Cerebellar nuclear complex (tissue), 1 donor: ENCODE results near the gene AK1.

ENCODE experiments used
- DNase-seq, 2 experiments: peaks; one replicate each; lab custom pipeline; 2025; lab: John Stamatoyannopoulos, UW

The AK1 gene

GRCh38 chr9:127877566-127877998 is at the start of gene AK1:
TSS of gene AK1 (minus strand) at chr9:127877675. CDS start at chr9:127874617, 3,058 bp downstream.
- DNase-seq: peak in 1 of 2 experiments; percentile 37

GRCh38 chr9:127926906-127927200 is 49.4 kb upstream of the AK1 start:
- no peak for DNase-seq

- DNase-seq: no peak
Observed at GRCh38 chr9:127925959-127926905, 48.8 kb upstream of the AK1 start.

GRCh38 chr9:127924736-127925444 is 47.4 kb upstream of the AK1 start:
- DNase-seq: no peak

DNA sequence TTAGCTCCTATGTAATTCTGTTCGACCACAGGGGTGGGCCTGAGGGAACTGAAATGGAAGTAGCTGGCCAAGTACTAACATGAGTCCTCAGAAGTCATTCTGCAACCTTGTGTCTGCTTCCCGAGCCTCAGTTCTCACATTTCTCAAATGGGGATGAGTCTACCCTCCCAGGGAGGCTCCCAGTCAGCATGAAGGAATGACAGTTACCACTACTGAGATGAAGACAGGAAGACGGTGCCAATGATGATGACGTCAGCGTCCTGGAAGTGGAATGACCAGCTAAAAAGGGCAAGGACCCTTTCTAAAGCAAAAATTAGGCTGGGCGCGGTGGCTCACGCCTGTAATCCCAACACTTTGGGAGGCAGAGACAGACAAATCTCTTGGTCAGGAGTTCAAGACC is 46.3 kb upstream of the AK1 start:
- no peak for DNase-seq

DNA sequence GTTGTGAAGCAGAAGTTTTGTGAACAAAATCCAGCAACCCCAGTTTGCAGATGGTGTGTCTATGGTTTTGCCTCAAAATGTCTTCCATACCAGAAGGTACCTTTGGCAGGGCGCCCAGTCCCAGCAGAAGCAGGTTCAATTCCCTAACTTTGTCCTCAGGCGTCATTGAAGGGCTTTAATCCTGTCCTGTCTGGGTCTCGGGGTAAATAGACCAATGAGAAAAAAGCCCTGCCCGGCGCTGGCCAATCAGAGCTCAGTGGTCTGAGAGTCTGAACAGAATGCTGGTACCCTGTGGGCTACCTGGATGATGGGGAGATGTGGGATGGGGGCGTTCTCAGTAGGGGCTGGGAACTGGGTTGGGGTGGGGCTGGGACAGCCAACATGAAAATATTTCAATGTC is 45.6 kb upstream of the AK1 start:
- DNase-seq: no peak

- DNase-seq: peak in 1 of 2 experiments; percentile 27
Observed at GRCh38 chr9:127921557-127922120, 44.2 kb upstream of the AK1 start.

DNA sequence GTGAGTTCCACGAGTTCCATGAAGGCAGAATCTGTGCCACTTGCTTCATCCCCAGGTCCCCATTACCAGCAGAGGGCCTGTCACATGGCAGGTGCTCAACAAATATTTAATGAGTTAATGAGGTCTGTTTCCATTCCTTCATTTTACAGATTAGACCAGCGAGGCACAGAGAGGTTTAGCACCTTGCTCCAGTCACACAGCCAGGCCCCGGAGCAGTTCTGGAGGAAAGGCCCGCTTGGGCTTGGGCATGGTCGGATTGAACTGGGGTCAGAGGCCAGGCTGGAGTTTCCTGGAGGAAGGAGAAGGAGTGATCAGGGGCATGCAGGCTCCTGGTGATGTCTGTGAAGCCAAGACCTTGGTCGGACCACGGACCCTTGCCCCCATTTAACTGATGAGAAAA is 43.3 kb upstream of the AK1 start:
- no peak for DNase-seq

GRCh38 chr9:127919253-127919815 is 41.9 kb upstream of the AK1 start:
- DNase-seq: no peak

- no peak for DNase-seq
Observed at GRCh38 chr9:127918183-127919107, 41.0 kb upstream of the AK1 start.

DNA sequence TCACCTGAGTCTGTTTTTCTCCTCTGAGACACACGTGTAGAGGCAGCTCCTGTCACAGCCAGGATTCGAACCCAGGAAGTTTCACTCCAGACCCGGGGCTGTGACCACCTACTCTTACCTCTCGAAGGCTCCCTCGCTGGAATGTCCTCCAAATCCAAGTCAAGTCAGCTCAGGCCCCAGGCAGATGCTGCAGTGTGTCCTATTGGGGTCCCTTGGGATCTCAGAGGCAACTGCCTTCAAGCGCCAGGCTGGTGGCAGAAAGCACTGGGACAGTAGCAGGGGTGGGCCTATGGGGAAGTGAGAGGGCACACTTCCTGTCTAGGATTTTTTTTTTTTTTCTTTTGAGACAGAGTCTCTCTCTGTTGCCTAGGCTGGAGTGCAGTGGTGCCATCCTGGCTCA is 40.1 kb upstream of the AK1 start:
- no peak for DNase-seq

DNA sequence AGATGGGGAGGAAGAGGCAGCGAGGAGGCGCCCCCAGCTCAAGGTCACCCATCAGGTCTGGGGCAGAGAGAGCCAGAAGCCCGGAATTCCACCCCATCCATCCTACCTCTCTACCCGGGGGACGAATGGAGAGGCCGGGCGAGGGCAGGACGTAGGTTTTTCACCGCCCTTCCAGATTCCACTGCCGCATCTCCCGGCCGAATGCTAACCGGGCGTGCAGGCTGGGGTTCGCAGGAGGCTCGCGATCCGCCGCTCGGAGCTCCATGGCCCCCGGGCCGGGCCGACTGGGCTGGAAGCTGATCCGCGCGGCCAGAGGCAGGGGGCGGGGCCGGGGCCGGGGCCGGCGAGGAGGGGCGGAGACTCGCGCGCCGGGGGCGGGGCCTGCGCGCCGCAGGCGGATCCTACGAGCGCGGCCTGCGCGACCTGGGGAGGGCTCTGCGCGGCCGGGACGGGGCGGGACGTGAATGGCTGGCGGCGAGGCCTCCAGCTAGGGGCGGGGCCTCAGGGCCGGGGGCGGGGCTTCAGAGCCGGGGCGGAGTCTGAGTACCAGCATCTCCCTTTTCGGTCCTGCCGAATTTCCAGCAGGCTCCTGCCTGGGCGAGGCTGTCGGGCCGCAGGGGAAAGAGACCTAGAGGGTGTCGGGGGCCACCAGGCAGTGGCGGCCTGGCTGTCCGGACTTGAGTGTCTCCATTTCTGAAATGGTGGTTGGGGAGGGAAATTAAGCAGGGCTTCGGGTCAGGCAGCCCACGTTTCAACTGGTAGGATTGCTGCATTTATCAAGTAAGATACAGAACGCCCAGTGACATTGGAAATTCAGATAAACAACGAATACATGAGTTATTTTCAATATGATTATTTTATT is 39.5 kb upstream of the AK1 start, which contains the start of gene ST6GALNAC4:
ST6GALNAC4 (minus strand) TSS at position 322 of the 862 bp plus-strand sequence. CDS start 622 bp downstream, outside the sequence.
- DNase-seq: peak; percentile 73 to 77

GRCh38 chr9:127915801-127916719 is 38.6 kb upstream of the AK1 start:
- DNase-seq: no peak

DNA sequence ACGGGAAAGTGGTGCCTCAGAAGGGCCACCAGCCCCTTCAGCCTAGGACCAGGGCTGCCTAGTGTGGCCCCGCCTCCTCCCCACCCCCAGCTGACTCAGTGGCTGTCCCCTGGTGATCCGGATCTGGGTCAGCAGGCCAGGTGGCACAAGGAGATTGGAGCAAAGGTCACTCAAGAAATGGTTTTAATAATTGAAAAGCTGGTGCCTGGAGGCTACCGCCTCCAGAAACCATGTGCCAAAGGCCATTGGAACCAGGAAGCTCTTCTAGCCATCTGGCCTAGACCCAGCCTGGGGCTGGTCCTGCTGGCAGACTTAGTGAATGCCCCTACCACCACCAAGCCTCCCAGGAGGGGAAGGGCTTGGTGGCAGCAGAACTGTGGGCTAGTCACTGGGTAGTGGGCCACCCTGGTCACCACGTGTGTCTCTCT is 37.9 kb upstream of the AK1 start:
- DNase-seq: no peak

- no peak for DNase-seq
Observed at GRCh38 chr9:127913682-127914081, 36.2 kb upstream of the AK1 start.

DNA sequence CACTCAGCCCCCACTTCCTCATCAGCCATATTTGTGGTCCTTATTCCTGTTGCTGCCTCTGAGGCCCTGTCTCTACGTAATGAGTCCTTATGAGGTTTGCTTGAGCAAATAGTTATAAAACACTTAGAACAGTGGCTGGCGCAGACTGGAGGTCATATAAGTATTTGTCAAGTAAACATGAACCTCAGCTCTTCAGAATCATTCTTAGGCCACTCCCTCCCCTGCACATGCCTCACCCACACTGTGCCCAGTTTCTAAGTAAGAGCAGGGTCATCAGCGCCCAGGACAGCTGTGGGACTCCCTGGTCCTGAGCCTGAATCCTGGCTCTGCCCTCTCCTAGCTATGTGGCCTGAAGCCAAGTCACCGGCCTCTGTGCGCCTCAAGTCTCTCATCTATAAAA is 35.4 kb upstream of the AK1 start:
- no peak for DNase-seq

- DNase-seq: no peak
Observed at GRCh38 chr9:127912296-127912695, 34.8 kb upstream of the AK1 start.

DNA sequence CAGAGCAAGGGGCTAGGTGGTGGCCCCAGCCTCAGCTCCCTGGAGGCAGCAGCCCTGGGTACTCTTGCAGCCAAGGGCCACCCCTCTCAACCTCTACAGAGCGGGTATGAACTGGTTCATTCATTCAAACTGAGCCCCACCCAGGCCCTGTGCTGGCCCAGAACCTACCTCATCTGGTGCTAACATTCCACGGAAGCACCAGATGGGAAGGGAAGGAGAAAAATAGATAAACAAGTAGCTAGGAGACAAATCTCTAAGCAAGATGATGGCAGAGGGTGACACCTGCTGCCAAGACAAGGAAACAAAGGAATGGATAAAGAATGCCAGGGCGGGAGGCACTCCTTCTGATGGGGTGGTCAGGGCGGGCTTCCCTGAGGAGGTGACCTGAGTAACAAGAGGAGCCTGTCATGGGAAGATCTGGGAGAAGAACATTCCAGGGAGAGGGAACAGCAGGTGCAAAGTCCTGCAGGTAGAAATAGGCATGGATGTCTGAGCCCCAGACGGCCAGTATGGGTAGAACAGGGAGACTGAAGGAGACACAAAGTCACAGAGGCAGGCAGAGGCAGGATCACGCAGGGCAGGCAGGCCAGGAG is 33.2 kb upstream of the AK1 start:
- peak in 1 of 2 experiments; percentile 37 for DNase-seq

GRCh38 chr9:127909839-127910273 is 32.4 kb upstream of the AK1 start:
- DNase-seq: no peak
